Transverse colon (tissue), 4 donors: ENCODE results near the gene TADA2B.

Experiments
- POLR2AphosphoS5 ChIP-seq, 3 donors: sonication (generic); formaldehyde crosslinking; IDR thresholded peaks; one replicate each; pipeline ENCODE4 v1.6.1; 2016; ENCODE audit warnings: antibody characterized with exemption in 3 of 3
- TF ChIP-seq, protein P1 (sequence below), 5 experiments: fragments of 200-600 bp in 3 of 5; fragments of 450-650 bp in 2 of 5; sonication (generic) in 3 of 5; IDR thresholded peaks; 1 replicate in 2 of 5; 2 replicates in 3 of 5; pipeline ENCODE4 v1.5.1; 2016 to 2017; ENCODE audit warnings: antibody characterized with exemption in 5 of 5, inconsistent platforms in 3 of 5, mild to moderate bottlenecking in 2 of 5, moderate library complexity in 1 of 5

DNA sequence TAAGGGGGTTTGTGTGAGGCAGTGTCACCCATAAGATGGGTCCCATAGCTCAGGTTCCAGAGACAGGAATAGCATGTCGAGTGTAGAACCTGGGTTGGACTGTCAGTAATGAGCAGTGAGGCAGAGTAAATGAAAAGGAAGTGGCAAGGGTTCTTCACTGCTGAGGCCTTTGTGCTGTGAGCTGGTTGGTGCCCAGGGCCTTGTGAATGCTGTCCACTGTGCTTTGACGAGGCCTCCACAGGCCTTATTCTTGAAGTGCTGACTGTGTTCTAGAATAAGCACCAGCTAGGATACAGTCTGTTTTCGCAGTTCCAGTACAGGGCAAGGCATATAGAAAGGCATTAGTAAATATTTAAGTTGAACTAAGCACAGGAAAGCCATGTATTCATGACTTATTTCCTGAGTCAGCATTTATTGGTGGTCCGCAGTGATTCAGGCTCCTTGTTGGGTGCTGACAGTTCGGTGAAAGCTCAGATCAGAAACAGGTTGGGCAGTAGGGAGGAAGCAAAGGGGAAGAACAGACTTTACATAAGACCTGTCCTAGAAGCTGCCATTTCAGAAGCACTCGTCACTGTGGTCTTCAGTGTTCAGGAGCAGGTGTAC lies 25.6 kb upstream of the TADA2B start:
- TF ChIP-seq, protein P1, sequence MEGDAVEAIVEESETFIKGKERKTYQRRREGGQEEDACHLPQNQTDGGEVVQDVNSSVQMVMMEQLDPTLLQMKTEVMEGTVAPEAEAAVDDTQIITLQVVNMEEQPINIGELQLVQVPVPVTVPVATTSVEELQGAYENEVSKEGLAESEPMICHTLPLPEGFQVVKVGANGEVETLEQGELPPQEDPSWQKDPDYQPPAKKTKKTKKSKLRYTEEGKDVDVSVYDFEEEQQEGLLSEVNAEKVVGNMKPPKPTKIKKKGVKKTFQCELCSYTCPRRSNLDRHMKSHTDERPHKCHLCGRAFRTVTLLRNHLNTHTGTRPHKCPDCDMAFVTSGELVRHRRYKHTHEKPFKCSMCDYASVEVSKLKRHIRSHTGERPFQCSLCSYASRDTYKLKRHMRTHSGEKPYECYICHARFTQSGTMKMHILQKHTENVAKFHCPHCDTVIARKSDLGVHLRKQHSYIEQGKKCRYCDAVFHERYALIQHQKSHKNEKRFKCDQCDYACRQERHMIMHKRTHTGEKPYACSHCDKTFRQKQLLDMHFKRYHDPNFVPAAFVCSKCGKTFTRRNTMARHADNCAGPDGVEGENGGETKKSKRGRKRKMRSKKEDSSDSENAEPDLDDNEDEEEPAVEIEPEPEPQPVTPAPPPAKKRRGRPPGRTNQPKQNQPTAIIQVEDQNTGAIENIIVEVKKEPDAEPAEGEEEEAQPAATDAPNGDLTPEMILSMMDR (IDR thresholded peaks at IDR 0.05), result no peak
- TF ChIP-seq POLR2AphosphoS5 (IDR thresholded peaks at IDR 0.05), result no peak
